HL-60 (cell line): ENCODE results near the gene CSN3.

Experiments
- DNase-seq, 2 experiments: peaks; one replicate each; pipeline ENCODE4 v3.0.0-alpha.2; 2010 to 2020; ENCODE audit warnings: low read depth in 1 of 2, low spot score in 1 of 2
- H3K27ac ChIP-seq: fragments of 250-450 bp; sonication (Bioruptor Pico); replicated peaks from 2 replicates; pipeline ENCODE4 v1.5.1; 2020; ENCODE audit warnings: mild to moderate bottlenecking, moderate library complexity
- H3K27me3 ChIP-seq: fragments of 250-450 bp; sonication (Bioruptor Pico); 2 replicates; pipeline ENCODE4 v1.5.1; 2021; ENCODE audit warnings: mild to moderate bottlenecking, moderate library complexity; ENCODE audit not compliant: insufficient read depth, poor library complexity, severe bottlenecking
- H3K4me3 ChIP-seq: replicated peaks from 2 replicates; pipeline ENCODE4 v1.5.1; 2011; ENCODE audit warnings: mild to moderate bottlenecking, control low read depth, low read length; ENCODE audit not compliant: insufficient read depth
- GABPA ChIP-seq: IDR thresholded peaks from 2 replicates; pipeline ENCODE4 v1.6.1; 2012; ENCODE audit warnings: low read depth
- POLR2AphosphoS5 ChIP-seq: IDR thresholded peaks from 2 replicates; pipeline ENCODE4 v1.6.1; 2012; ENCODE audit warnings: low read depth
- SPI1 ChIP-seq: IDR thresholded peaks from 2 replicates; pipeline ENCODE4 v1.6.1; 2012; ENCODE audit warnings: low read depth, mild to moderate bottlenecking, borderline replicate concordance
- TF ChIP-seq, protein P1 (sequence below): IDR thresholded peaks from one replicate; pipeline ENCODE4 v1.5.1; 2011; ENCODE audit warnings: low read length, control low read depth, inconsistent platforms; ENCODE audit not compliant: insufficient read depth
- TF ChIP-seq, protein P2 (sequence below): IDR thresholded peaks from 2 replicates; pipeline ENCODE4 v1.6.1; 2012; ENCODE audit warnings: low read depth; ENCODE audit not compliant: insufficient replicate concordance

CSN3 gene

DNA sequence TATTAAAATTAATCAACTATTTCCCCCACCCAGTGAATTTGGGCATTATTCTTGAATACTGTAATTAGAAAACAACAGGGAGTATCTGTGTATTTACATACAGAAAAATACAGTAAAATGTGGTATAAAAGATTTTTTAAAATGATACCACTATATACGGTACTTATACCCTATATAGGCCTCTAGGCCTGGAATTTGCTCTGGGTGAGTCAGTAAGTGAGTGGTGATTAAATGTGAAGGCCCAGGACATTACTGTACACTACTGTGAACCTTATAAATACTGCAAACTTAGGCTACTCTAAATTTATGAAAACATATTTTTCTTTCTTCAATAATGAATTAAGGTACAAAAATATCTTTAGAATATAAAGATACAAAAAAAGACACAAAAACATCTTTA is 6.3 kb upstream of the CSN3 start:
- no peak overlapping the region for H3K4me3 ChIP-seq
- no peaks in the 10 kb centered on the region for H3K27me3 ChIP-seq
- no peak overlapping the region for H3K27ac ChIP-seq
- TF ChIP-seq SPI1 (no peak), GABPA (no peak), POLR2AphosphoS5 (no peak)
- TF ChIP-seq, protein P1, sequence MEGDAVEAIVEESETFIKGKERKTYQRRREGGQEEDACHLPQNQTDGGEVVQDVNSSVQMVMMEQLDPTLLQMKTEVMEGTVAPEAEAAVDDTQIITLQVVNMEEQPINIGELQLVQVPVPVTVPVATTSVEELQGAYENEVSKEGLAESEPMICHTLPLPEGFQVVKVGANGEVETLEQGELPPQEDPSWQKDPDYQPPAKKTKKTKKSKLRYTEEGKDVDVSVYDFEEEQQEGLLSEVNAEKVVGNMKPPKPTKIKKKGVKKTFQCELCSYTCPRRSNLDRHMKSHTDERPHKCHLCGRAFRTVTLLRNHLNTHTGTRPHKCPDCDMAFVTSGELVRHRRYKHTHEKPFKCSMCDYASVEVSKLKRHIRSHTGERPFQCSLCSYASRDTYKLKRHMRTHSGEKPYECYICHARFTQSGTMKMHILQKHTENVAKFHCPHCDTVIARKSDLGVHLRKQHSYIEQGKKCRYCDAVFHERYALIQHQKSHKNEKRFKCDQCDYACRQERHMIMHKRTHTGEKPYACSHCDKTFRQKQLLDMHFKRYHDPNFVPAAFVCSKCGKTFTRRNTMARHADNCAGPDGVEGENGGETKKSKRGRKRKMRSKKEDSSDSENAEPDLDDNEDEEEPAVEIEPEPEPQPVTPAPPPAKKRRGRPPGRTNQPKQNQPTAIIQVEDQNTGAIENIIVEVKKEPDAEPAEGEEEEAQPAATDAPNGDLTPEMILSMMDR: no peak
- TF ChIP-seq, protein P2, sequence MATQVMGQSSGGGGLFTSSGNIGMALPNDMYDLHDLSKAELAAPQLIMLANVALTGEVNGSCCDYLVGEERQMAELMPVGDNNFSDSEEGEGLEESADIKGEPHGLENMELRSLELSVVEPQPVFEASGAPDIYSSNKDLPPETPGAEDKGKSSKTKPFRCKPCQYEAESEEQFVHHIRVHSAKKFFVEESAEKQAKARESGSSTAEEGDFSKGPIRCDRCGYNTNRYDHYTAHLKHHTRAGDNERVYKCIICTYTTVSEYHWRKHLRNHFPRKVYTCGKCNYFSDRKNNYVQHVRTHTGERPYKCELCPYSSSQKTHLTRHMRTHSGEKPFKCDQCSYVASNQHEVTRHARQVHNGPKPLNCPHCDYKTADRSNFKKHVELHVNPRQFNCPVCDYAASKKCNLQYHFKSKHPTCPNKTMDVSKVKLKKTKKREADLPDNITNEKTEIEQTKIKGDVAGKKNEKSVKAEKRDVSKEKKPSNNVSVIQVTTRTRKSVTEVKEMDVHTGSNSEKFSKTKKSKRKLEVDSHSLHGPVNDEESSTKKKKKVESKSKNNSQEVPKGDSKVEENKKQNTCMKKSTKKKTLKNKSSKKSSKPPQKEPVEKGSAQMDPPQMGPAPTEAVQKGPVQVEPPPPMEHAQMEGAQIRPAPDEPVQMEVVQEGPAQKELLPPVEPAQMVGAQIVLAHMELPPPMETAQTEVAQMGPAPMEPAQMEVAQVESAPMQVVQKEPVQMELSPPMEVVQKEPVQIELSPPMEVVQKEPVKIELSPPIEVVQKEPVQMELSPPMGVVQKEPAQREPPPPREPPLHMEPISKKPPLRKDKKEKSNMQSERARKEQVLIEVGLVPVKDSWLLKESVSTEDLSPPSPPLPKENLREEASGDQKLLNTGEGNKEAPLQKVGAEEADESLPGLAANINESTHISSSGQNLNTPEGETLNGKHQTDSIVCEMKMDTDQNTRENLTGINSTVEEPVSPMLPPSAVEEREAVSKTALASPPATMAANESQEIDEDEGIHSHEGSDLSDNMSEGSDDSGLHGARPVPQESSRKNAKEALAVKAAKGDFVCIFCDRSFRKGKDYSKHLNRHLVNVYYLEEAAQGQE: no peak
- no peak for DNase-seq

DNA sequence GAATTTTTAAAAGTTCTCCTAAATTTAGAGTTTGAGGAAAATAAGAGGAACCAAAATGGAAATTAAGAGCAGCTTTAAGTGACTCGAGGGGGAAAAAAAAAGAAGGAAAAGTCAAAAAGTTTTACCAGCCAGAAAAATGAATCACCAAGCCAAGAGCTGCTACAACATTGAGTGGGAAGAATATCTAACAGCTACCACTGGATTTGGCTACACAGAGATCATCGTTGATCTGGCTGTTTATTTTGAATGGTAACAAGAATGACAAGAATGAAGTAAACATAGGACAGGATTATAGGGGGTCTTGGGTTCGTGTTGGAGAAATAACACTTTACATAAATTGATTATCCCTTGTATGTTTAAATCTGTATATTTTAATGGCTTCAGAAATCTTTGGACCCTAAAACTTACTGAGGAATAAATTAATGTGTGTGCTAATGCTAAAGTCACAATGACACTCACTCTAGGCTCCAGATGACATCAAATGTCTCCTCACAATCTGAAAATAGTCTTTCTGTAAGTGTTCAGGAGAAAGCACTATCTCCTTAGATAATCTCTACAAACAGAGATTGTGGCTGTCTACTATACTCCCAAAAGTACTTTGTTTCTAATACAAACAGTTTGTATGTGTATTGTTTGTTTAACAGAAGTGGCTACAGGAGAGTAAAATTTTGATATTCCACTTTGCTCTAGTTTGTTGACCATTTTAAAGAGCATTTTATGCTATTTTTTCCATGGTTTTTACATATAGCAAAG is 3.1 kb upstream of the CSN3 start:
- H3K27me3 ChIP-seq: no peaks in the 10 kb centered on the region
- H3K27ac ChIP-seq: no peak overlapping the region
- no peak for DNase-seq
- H3K4me3 ChIP-seq: no peak overlapping the region
- TF ChIP-seq POLR2AphosphoS5: no peak
- no peak for TF ChIP-seq GABPA
- TF ChIP-seq SPI1: no peak
- TF ChIP-seq, protein P1: no peak
- TF ChIP-seq, protein P2: no peak

DNA sequence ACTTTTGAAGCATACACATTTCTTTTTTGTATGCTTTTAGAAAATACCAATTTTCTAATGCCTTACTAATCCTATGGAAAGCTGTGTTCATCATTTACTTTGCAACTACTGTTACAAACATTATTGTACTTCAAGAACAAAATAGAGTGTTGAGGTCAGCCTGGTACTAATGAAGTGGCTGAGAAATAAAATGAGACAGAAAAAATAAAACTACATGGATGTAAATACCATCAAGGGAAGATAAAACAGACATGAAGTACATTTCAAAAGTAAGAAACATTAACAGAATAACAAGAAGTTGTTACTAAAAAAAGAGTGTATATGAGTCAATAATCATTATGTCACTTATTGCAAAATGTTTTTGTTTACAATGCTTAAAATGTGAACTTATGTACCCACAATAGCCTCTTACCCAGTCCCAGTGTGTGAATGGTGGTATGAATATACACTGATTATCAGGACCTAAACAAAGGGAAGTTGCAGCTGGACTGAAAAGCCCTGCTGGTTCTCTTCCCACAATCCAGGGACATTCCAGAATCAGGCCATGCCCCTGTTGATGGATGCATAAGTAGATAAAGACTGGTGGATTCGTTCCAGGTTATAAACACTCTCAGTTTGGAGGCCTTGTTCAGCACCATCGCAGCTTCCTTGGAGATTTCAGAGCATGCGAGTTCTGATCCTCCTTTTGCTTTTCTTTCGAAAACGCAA is 2.4 kb upstream of the CSN3 start:
- H3K27me3 ChIP-seq: no peaks in the 10 kb centered on the region
- DNase-seq: no peak
- H3K4me3 ChIP-seq: no peak overlapping the region
- no peak overlapping the region for H3K27ac ChIP-seq
- TF ChIP-seq, protein P2: no peak
- TF ChIP-seq GABPA: no peak
- TF ChIP-seq SPI1: no peak
- TF ChIP-seq, protein P1: no peak
- TF ChIP-seq POLR2AphosphoS5: no peak
